ENCODE results near the gene PLIN3.

GRCh38 chr19:4896372-4896771, 28.9 kb upstream of the PLIN3 start:
- no peak for TF ChIP-seq BHLHE40 (IDR thresholded peaks at IDR 0.05; ENCODE audit: borderline replicate concordance)
- no peak for TF ChIP-seq SUZ12 (IDR thresholded peaks at IDR 0.05)
- no peak for TF ChIP-seq NFRKB (IDR thresholded peaks at IDR 0.05)
- no peak for TF ChIP-seq ELF4 (IDR thresholded peaks at IDR 0.05)
- no peak for TF ChIP-seq ZNF384 (IDR thresholded peaks at IDR 0.05)
- TF ChIP-seq TARDBP (IDR thresholded peaks at IDR 0.05), result no peak
- no peak for TF ChIP-seq L3MBTL2 (conservative IDR thresholded peaks at IDR 0.05)
- no peak for TF ChIP-seq FOXA1 (IDR thresholded peaks at IDR 0.05)
- no peak for TF ChIP-seq SP1 (IDR thresholded peaks at IDR 0.05)
- no peak for TF ChIP-seq FOXM1 (IDR thresholded peaks at IDR 0.05; ENCODE audit: borderline replicate concordance)
- no peak for TF ChIP-seq PKNOX1 (IDR thresholded peaks at IDR 0.05)
- no peak for TF ChIP-seq ARNT (IDR thresholded peaks at IDR 0.05)

All from HEK293T (cell line).